OCI-M2 (cell line): ENCODE results near the gene LRRC74A.

Experiments used
- DNase-seq: peaks from one replicate; lab custom pipeline; 2025; ENCODE audit not compliant: unreplicated experiment; lab: John Stamatoyannopoulos, UW

LRRC74A gene

DNA sequence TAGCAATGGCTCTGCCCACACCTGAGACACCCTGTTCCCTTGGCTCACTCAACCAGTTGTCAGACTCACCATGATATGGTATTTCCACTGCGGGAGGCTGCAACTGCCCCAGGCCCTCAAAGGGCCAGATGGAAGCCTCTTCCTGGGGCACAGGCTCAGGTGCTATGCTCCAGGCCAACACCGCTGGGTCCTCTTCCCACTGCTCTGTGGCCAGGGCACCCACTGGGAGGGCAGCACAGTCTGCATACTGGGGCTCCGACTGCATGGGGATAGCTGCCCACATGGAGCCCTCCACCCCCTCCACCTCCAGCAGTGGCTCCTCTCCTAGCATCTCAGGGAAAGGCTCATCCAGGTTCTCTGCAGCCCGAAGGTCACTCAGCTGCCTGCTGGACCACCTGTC lies 17.2 kb upstream of the LRRC74A start:
- no peak for DNase-seq

DNA sequence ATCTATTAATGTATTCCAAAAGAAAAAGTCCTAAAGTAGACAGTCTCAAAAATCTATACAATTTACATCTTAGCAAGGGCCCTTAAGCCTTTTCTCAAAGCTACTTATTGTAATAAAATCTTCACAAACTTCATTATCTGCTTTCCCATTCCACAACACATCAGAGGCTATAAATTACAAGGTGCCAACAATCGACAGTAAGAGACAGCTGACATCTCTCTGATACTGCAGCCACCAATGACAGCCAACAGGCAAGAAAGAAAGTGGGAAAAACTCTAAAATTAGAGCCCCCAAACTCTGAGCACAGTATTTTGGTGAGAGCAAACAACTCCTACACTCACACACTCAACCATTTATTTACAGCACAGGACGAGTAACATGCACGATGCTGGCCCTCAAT lies 15.7 kb upstream of the LRRC74A start:
- DNase-seq: no peak

DNA sequence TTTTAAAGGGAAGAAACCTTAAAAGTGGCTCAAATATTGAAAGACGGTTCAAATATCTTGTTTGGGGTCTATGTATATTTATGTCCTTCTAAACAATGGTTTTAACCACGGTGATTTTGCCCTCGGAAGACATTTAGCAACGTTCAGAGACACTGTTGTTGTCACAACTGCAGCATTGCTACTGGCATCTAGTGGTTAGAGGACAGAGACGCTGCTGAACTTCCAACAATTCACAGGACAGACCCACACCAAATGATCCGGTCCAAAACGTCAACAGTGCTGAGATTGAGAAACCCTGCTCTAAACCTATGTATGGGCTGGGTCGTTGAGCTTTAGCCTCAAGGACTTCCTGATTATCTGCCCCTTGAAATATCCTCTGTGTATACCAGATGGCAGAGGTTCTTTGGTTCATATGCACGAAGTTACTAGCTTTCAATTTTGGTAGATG lies 15.2 kb upstream of the LRRC74A start:
- DNase-seq: peak; percentile 27

DNA sequence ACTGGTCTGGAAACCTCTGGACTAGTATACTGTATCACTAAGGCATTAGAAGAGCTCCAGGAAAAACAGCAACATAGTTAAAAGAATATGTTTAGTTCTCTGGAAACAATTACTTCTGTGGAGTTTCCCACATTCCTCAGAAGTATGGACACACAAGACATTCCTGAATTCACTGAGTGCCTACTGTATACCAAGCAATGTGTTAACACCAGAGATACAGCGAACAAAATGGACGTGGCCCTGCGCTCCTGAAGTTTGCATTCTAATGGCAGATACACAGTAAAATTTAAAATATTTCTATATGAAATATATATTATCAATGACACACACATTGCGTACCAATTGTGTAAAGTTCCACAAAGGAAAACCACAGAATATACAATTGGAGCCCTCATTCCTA lies 14.6 kb upstream of the LRRC74A start:
- no peak for DNase-seq

DNA sequence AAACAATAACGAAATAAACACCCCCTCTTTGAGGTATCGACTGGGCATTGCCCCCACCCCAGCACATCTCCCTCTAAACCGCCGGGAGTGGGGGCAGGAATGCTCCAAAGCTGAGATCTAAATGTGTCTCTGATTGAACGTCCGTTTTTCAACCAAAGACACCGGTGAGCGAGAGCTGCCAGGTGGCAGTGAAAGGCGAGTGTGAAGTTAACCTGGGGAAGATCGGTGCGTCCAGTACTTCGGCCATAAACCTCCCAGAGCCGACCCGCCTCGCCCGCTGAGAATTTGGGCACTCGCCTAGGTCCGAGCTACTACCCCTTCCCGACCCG lies 14.2 kb upstream of the LRRC74A start:
- DNase-seq: no peak

DNA sequence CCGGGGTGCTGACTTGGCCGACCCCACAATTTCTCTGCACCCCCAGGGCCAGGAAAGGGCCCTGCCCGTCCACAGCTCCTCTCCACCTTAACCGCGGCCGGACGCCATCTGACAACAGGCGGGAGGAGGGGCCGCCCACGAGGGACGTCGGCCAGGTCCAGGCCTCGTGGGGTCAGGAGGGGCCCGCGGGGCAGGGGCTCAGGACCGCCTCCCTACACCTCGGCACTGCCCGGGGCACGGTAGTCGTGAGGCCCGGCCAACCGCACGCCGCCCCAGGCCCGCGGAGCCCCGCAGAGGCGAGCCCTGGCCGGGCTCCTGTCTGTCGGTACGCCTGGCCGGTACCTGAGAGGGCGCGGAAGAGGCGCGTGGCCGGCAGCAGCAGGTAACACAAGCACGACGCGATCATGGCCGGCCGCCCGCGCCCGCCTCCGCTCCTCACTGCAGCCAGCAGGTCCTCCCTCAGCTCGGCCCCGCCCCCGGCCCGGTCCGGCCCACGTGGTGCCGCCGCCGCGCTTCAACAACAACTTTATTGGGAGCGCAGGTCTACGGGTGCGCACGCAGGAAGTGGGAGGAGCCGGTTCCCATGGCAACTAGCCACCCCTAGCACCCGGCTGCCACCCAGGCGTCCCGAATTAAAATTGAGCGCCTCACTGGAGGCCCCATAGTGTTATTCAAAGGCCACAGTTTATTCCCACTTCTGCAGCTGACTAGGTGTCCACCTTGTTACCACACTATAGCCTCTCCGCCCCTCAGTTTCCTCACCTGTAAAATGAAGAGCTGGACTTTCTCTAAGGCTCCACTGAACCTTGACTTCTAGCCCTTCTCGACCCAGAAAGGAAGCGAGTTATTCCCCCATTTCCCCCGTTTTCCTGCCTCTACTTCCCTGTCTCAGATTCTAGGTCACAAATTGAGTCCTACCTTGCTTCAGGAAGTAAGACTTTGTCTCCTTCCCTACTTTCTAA lies 13.5 kb upstream of the LRRC74A start, which contains the start of gene ANGEL1:
Gene ANGEL1, minus strand, starts transcription at position 461 of the 962 bp plus-strand sequence. Its CDS starts 55 bp downstream, at position 406.
- DNase-seq: peak; percentile 77

DNA sequence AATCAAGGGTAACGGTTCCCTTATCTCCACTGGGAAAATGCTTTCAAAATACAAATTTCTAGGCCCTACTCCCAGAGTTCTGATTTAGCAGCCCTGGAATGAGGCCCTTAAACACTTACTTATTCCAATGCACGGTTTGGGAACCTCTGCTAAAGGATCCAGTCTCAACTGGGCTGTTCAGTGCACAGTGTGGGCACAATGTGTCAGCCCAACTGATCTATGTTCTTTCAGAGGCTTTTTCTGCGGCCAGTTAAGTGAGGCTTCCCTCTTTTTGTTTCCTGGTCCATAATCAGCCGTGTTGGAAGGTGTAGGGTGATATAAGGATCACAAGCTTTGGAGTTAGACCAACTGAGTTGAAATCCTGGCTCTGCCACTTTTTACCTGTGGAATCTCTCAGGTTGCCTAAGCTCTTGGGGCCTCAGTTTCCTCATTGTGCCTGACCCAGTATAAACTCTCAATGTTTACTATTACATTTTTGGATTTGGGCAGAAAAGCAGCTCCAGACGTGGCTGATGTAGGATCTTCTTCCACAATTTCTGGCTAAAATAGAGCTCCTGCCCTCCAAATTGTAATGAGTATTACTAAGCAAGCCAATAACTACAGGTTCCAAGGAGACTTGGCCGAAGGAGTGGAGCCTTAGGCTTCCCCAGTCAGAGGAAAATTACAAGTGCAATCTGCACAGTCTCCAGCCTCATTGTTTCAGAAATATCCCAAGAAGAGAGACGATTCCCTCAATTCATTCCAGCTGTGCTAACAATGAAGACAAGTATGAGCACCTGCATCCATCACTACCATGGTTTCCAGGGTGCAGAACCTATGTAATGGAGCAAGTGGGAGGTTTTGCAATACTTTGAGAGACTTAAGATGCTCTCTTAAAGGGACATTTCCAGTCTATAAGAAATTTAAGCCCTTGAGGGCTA lies 11.2 kb upstream of the LRRC74A start:
- DNase-seq: no peak

DNA sequence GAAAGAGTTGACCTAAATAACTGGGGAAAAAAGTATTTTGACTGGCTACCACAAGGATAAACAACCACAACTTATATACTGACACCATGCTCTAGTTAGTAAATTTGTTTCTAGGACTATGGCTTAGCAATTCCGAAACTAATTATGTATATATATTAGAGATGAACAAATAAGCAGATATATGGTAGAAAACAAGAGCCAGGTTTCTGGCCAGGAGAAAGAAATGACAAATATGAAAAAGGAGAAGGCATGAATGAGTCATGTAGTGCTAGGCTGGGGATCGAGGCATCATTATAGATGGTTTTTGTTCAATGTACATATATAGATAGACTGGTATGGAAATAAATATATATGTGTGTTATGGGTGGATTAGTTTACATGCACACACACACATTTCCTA lies 5.5 kb upstream of the LRRC74A start:
- no peak for DNase-seq

DNA sequence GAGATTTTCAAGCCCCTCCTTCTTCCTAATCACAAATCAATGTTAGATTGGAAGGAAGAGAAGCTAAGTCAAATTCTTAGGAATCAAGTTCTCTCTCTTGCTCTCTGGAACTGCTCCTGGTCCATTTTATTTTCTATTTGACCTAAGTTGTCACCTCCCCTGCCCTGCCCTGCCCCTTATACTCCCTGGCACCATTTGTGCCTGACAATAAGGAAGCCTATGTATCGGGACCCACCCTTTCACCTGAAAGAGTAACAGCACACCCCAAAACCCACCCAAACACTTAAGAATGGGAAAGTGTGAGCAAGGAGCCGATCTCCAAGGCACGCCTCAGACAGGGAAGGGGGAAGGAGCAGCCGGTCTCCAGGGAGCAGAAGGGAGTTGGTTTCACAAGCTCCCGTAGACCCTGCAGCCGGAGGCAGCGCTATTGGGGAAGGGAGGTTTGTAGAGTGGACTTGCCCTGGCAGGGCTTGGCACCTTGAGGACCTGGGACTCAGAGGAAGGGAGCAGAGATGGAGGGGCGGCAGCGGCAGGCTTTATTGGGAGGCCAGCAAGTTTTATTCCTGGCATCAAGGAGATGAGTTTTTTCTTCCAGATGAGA lies 1.6 kb downstream of the LRRC74A start:
- no peak for DNase-seq

DNA sequence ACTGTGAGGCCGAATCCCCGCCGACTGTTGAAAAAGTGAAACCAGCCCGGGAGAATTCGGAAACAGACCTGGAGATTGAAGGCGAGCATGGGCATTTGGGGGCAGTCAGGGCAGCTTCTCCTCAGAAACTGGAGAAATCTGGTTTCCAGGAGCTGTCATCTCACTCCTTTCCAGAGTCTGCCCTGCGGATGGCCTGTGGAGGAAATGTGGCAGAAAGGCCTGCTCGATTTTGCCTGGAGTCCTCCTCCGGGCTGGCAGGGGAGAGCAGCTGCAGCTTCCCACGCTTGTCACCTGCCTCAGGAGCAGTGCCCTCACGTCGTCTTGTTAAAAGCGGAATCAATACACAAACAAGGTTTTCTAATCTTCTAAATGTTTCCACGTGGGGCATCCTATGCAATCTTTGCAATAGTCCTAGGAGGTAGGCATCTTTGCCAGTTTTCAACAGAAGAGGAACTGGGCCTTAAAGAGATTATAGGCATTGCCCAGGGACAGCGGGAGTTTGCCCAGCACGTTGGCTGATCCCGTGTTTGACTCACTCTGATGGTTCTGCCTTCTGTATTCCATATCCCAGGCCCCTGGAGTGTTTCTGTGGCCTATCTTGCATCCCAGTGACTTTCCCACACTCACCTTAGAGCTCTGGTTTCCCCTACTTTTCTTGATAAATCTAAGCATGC lies 2.3 kb downstream of the LRRC74A start:
- no peak for DNase-seq

DNA sequence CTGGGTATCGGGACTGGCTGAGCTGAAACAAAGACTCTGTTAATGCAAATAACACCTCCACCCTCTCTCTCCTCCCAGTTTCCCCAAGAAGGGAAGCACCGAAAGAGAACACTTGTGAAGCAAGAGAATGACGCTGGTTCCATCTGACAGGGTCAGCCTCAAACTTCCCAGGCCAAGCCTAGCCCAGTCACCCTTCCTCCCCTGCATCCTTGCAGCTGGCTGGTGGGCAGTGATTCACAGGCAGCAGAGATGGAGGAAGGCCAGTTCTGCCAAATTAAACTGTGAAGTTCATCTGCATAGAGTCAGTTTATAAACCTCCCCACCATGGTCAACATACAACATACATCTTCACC lies 2.8 kb downstream of the LRRC74A start:
- no peak for DNase-seq

DNA sequence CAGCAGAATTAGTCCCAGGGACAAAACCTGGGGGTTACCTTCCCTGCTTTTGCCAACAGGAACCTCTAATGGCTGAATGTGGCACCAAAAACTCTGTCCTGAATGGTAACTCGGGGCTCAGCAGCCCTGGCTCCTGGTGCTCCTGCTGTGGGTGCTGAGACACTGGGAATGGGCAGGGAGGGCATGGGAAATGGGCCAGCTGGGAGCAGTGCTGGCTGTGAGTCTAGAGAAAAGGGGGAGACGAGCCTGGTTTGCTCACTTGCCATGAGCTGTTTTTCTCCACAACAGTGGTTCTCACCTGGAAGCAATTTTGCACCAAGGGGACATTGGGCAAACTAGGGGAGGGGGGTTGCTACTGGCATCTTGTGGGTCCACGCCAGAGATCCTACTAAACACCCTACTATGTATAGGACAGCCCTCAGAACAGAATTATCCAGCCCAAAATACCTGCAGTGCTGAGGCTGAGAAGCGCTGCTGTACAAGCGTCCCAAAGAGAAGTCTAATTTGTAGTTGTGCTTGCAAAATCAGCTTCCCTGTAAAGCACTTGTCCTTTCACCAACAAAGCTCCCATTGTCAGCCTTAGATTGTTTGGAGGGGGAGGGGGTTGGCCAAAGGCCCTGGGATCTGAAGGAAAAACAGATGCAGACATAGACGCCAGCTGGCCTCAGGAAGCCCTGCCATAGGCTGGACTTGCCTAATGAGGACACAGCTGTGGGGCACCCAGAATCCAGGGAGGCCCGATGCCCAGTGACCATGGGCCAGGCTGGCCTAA lies 3.6 kb downstream of the LRRC74A start:
- DNase-seq: no peak

DNA sequence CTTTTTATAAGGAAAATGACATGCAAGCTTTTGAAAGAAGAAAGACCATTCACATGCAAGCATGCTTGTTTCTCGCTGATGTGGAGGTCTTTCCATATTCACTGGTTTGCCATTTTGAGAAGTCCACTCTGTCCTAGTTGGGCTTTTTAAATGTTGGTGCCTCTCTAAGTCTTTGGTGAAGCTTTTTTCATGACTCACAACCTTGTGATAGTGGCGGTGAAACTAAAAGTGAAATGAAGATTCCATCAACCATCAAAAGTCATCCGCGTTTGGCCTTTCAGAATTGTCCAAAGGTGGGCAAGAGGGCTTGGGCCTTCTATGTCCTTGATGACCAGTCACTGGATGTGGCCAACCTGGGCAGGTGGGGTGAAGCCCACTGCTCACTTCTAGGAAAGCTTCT lies 4.3 kb downstream of the LRRC74A start:
- DNase-seq: no peak

DNA sequence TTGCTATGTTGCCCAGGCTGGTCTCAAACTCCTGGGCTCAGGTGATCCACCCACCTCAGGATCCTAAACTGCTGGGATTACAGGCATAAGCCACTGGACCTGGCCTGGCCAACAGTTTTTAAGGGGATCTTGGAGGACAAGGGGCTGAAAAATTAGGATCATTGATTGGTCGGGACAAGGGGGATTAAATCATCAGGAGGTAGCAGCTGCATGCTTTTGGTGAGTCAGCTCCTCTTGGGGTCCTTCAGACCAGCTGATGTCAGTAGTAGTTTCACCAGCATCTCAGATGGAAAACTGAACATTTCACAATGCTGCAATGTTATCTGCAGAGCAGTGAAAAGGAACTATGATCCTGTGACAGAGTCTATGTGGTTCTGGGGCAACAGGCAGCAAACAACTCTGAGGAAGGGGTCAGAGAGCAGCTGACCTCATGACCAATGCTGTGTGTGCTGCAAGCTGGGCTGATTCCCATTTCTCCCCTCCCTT lies 6.3 kb downstream of the LRRC74A start:
- DNase-seq: no peak

DNA sequence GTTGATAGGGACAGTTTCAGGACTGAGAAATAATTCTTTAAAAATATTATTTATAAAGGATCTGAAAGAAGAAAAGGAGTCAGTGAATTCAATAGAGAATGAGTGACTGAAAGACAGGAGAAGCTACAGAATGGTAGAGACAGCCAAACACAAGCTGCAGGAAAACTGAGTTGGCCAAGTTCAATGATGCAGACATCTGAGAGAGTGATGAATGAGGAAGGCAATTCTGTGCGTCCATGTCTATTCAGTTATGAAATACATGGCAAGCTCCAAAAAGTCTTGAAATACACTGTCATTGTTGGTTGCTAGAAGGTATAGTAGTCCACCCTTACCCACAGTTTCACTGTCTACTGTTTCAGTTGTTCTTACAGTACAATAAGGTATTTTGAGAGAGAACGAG lies 6.8 kb downstream of the LRRC74A start:
- DNase-seq: no peak

DNA sequence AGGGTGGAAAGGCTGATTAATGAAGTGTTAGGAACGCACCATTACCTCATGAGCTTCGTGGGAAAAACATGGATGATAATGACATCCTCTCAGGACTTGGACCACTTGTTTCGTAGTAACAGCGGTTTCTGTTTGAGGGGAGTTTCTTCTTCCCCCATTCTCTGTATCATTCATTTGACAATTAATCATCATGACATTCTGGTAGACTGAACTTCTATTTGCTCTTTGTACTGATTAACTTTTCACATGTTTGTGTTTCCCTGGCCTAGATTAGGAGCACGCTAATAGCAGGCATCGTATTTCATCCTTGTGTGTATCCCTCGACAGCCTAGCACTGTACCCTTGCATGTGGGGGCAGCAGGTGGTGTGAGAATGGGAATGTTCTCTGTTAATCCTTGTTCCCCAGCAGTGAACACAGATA lies 8.0 kb downstream of the LRRC74A start:
- DNase-seq: no peak

DNA sequence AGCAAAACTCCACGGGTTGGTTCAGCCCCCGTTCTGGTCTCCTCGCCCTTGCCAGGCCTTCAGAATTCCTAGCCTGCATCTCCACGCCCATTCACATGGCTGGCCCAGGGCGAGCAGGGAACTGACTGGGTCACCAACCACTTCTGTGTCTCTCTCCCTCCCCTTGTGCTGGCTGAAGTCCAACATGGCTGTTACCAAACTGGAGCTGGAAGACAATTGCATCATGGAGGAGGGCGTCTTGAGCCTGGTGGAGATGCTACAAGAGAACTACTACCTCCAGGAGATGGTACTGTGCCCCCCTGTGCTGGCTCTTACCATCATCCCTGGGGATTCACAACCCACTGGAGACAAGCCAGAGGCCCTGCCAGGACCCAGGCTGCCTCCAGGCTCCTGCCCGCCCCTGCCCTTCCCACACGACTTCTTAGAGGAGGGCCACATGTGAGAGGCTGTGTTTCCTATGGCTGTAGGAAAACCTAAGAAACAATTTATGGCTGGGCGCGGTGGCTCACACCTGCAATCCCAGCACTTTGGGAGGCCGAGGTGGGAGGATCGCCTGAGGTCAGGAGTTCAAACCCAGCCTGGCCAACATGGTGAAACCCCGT lies 9.9 kb downstream of the LRRC74A start:
- DNase-seq: no peak

DNA sequence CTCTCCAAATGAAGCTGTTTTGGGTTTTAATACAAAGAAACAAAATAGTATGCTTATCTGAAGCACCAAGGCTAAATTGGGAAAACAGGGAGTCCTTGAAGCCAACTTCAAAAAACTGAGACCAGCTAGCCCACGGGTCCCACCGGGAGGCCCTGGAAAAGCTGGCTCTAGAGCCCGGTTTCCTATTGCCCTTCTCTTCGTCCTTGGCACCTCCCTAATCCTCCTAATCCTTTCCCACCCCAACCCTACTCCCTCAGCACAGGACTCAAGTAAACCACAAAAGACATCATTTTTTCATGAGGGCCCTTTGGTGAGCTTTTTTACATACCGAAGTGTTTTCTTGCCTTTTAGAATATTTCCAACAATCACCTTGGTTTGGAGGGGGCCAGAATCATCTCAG lies 11.3 kb downstream of the LRRC74A start:
- no peak for DNase-seq

DNA sequence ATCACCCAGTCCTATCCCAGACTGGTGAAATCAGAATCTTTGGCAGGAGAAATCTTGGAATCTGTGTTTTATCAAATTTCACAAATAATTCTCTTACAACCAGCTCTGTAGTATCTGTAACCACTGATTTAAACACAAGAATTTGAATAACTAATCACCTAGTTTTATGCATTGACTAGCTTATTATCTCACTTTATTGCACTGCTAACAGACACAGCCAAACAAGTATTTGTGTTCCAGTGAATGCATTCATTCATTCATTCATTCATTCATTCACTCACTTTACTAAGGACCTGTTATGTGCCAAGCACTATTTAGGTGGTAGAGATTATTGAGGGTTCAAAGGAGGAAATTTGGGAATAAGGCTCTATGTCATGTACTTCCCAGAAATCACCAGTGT lies 16.2 kb downstream of the LRRC74A start:
- DNase-seq: no peak

DNA sequence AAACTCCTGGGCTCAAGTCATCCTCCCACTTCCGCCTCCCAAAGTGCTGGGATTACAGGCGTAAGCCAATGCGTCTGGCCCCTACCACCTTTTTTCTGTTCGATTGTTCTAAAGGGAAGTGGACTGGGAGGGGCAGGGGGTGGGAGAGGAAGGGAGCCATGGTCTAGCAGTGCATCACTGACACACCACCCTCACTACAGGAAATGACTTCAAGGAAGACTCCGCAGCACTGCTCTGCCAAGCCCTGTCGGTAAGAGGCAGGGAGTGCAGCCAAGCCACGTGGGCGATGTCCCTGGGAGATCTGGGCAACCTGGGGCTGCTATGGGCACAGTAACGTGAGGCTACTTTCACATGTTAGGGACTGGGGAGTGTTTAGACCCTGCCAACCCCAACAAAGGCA lies 18.0 kb downstream of the LRRC74A start:
- DNase-seq: no peak
